Endothelial cell of umbilical vein (primary cell): ENCODE results near the gene RBM43. TPM values are rescaled to one million over a fixed set of nuclear protein-coding genes. Genes with fewer than 3 reads are reported as not detected.

Source experiments
- BruUV-seq: library from RNA; stranded (reverse); fragments of 400-500 nt; replicated peaks from 2 replicates; lab custom pipeline; 2021; lab: Mats Ljungman, UMichigan
- CTCF ChIA-PET: fragments of 300-600, 350-600 bp; sonication (Branson Sonifier 250); formaldehyde crosslinking; loops from one replicate; lab custom pipeline; 2021; ENCODE audit warnings: antibody characterized with exemption, inconsistent platforms; lab: Charles Lee
- POLR2A ChIA-PET: fragments of 300-600, 350-600 bp; sonication (Branson Sonifier 250); formaldehyde crosslinking; loops from one replicate; lab custom pipeline; 2021; ENCODE audit warnings: antibody characterized with exemption, inconsistent platforms; lab: Charles Lee
- DNase-seq: peaks from one replicate; pipeline ENCODE4 v3.0.0-alpha.2; 2011; ENCODE audit warnings: low read depth, low spot score
- FAIRE-seq: peaks from 2 replicates; lab custom pipeline; 2011; peaks lifted over from hg19 to GRCh38; lab: Jason Lieb, UNC
- H2AFZ ChIP-seq: 2 replicates; pipeline ENCODE4 v1.6.0; 2012; ENCODE audit warnings: low read depth, low read length, control low read depth, inconsistent platforms
- H3K27ac ChIP-seq: 2 replicates; pipeline ENCODE4 v1.5.1; 2011; ENCODE audit warnings: low read depth, mild to moderate bottlenecking, control low read depth, low read length, moderate library complexity; ENCODE audit not compliant: insufficient read depth
- H3K27me3 ChIP-seq, 2 experiments: 2 replicates each; pipeline versions ENCODE4 v1.6.0 to v1.6.1; 2011; ENCODE audit warnings: low read length in 2 of 2, mixed read lengths in 1 of 2; ENCODE audit not compliant: control insufficient read depth in 2 of 2, insufficient read depth in 2 of 2
- H3K36me3 ChIP-seq, 2 experiments: 2 replicates in 1 of 2; 3 replicates in 1 of 2; pipeline ENCODE4 v1.5.1; 2011; ENCODE audit warnings: low read length in 2 of 2, mild to moderate bottlenecking in 1 of 2, moderate library complexity in 1 of 2; ENCODE audit not compliant: control insufficient read depth in 2 of 2, insufficient read depth in 2 of 2; ENCODE audit errors: extremely low read depth in 1 of 2
- H3K4me1 ChIP-seq: 3 replicates; pipeline ENCODE4 v1.5.1; 2011; ENCODE audit warnings: mild to moderate bottlenecking, low read length; ENCODE audit not compliant: control insufficient read depth, insufficient read depth; ENCODE audit errors: extremely low read depth
- H3K4me2 ChIP-seq: 2 replicates; pipeline ENCODE4 v1.6.1; 2011; ENCODE audit warnings: low read length, control low read depth, mixed read lengths; ENCODE audit not compliant: insufficient read depth
- H3K4me3 ChIP-seq, 3 experiments: fragments of 200-600 bp in 1 of 3; sonication (generic), shearing (Covaris generic) in 1 of 3; replicated peaks in 1 of 3; 2 replicates each; pipeline ENCODE4 v1.5.1; 2011 to 2016; ENCODE audit warnings: control low read depth in 3 of 3, low read length in 3 of 3, mild to moderate bottlenecking in 2 of 3, inconsistent platforms in 1 of 3, low read depth in 1 of 3, moderate library complexity in 1 of 3; ENCODE audit not compliant: insufficient read depth in 1 of 3
- H3K79me2 ChIP-seq: 2 replicates; pipeline ENCODE4 v1.6.0; 2012; ENCODE audit warnings: low read length, inconsistent platforms; ENCODE audit not compliant: control insufficient read depth, insufficient read depth
- H3K9ac ChIP-seq: replicated peaks from 2 replicates; pipeline ENCODE3; 2011; ENCODE audit warnings: low read length, control low read depth; ENCODE audit not compliant: insufficient read depth; ENCODE audit errors: extremely low read depth
- H3K9me1 ChIP-seq: replicated peaks from 3 replicates; pipeline ENCODE4 v1.6.0; 2011; ENCODE audit warnings: mild to moderate bottlenecking, low read length; ENCODE audit not compliant: control insufficient read depth, insufficient read depth; ENCODE audit errors: extremely low read depth
- H3K9me3 ChIP-seq: replicated peaks from 2 replicates; pipeline ENCODE4 v1.5.1; 2012; ENCODE audit warnings: low read length, inconsistent platforms; ENCODE audit not compliant: control insufficient read depth, insufficient read depth
- H4K20me1 ChIP-seq: replicated peaks from 2 replicates; pipeline ENCODE3; 2011; ENCODE audit warnings: mild to moderate bottlenecking, low read length; ENCODE audit not compliant: control insufficient read depth, insufficient read depth; ENCODE audit errors: extremely low read depth
- CTCF ChIP-seq, 2 donors: IDR thresholded peaks; 1 replicate in 1 of 2; 2 replicates in 1 of 2; pipeline ENCODE4 v1.5.1; 2011; ENCODE audit warnings: low read length in 2 of 2, mild to moderate bottlenecking in 2 of 2, moderate library complexity in 2 of 2, control low read depth in 1 of 2, inconsistent platforms in 1 of 2, low read depth in 1 of 2; ENCODE audit not compliant: insufficient read depth in 1 of 2; ENCODE audit errors: extremely low read depth in 1 of 2
- EZH2 ChIP-seq: IDR thresholded peaks from 2 replicates; pipeline ENCODE4 v1.6.1; 2012; ENCODE audit warnings: borderline replicate concordance, low read depth, mild to moderate bottlenecking, moderate library complexity, low read length, inconsistent platforms; ENCODE audit not compliant: severe bottlenecking
- JUN ChIP-seq: IDR thresholded peaks from 2 replicates; pipeline ENCODE4 v1.6.1; 2011; ENCODE audit warnings: borderline replicate concordance, low read depth; ENCODE audit not compliant: insufficient read length, insufficient read depth
- MAX ChIP-seq: IDR thresholded peaks from 2 replicates; pipeline ENCODE4 v1.6.1; 2011; ENCODE audit not compliant: insufficient read depth, insufficient read length
- POLR2AphosphoS5 ChIP-seq: IDR thresholded peaks from 2 replicates; pipeline ENCODE4 v1.6.1; 2012; ENCODE audit warnings: low read depth, mild to moderate bottlenecking, control low read depth, low read length, moderate library complexity; ENCODE audit not compliant: insufficient read depth
- dilution Hi-C: fragments of 300-500 bp; cut with MboI; formaldehyde crosslinking; loops from one replicate; pipeline ENCODE4 v1.15.0; 2019; ENCODE audit warnings: low sequenced_read_pairs; ENCODE audit not compliant: extremely low pct_ligation_motif_present
- intact Hi-C: fragments of 100-400 bp; cut with micrococcal nuclease; formaldehyde crosslinking; loops from one replicate; pipeline ENCODE4 v1.10.0; 2022
- polyA plus RNA-seq, 4 experiments: library from polyadenylated mRNA; depleted of rRNA in 3 of 4; stranded (reverse) in 3 of 4; unstranded in 1 of 4; fragments of >200 nt; gene quantifications; 2 replicates each; pipeline versions ENCODE4 v1.2.1 to v1.2.3, GENCODE V29; 2011 to 2012; ENCODE audit warnings: missing spikeins in 1 of 4
- total RNA-seq: library from RNA; stranded (reverse); gene quantifications from 2 replicates; pipeline ENCODE4 v1.2.3, GENCODE V29; 2021

Gene RBM43
- total and polyA plus RNA-seq, 2 donors (not counting 3 experiments of a cell fraction or from before 2014, with no cell fraction given) = 3.7 to 6.5 TPM

GRCh38 chr2:151269798-151270568 lies 8.3 kb upstream of the RBM43 start:
- Histone ChIP-seq H3K79me2 (no peaks in the 10 kb centered on the region), H4K20me1 (no peaks in the 10 kb centered on the region), H3K4me1 (no peaks in the 10 kb centered on the region), H3K9me1 (no peaks in the 10 kb centered on the region), H3K27ac (no peak overlapping the region), H3K9ac (no peak overlapping the region), H3K36me3 (peaks cover 0 to 9% of the 10 kb centered on the region in 2 experiments), H3K4me2 (no peak overlapping the region), H3K27me3 (no peaks in the 10 kb centered on the region), H2AFZ (no peak overlapping the region), H3K9me3 (no peaks in the 10 kb centered on the region), H3K4me3 (no peak overlapping the region)
- ChIA-PET CTCF (interaction anchor here (1.3 kb wide), 1 partner anchor 140 kb away, joined by 3 read pairs; the partner anchor contains the start of gene RIF1), POLR2A (no interaction called here)
- peak; percentile 24 for TF ChIP-seq JUN
- TF ChIP-seq POLR2AphosphoS5 = no peak
- no peak for DNase-seq
- intact Hi-C loops = no loop called here
- no TSS peak for BruUV-seq
- no peak for FAIRE-seq
- dilution Hi-C loops = no loop called here

GRCh38 chr2:151268085-151268484 lies 6.4 kb upstream of the RBM43 start:
- ChIA-PET CTCF (no interaction called here), POLR2A (no interaction called here)
- no peak overlapping the region for H3K4me3 ChIP-seq
- no peaks in the 10 kb centered on the region for H3K27me3 ChIP-seq
- no peaks in the 10 kb centered on the region for H3K9me1 ChIP-seq
- dilution Hi-C loops (no loop called here), intact Hi-C loops (no loop called here)
- no peak overlapping the region for H3K27ac ChIP-seq
- H4K20me1 ChIP-seq = no peaks in the 10 kb centered on the region
- H3K9ac ChIP-seq = no peak overlapping the region
- H3K9me3 ChIP-seq = no peaks in the 10 kb centered on the region
- H3K79me2 ChIP-seq = no peaks in the 10 kb centered on the region
- BruUV-seq = no TSS peak
- no peak overlapping the region for H2AFZ ChIP-seq
- peaks cover 0 to 8% of the 10 kb centered on the region in 2 experiments for H3K36me3 ChIP-seq
- TF ChIP-seq EZH2 (no peak), CTCF (IDR thresholded peaks at IDR 0.05; ENCODE audit: extremely low read depth in 1 of 2, insufficient read depth in 1 of 2, low read depth in 1 of 2, low read length in 2 of 2) (no peak), POLR2AphosphoS5 (no peak), MAX (no peak)
- DNase-seq = no peak
- no peak overlapping the region for H3K4me2 ChIP-seq
- FAIRE-seq = no peak
- no peaks in the 10 kb centered on the region for H3K4me1 ChIP-seq
